Gastrocnemius medialis (tissue), 4 donors: ENCODE data around the gene ANAPC13.

Experiments
- CTCF ChIP-seq, 5 experiments: fragments of 450-650 bp in 3 of 5; fragments of 200-600 bp in 2 of 5; sonication (generic) in 2 of 5; IDR thresholded peaks in 4 of 5; conservative IDR thresholded peaks in 1 of 5; 1 replicate in 4 of 5; 2 replicates in 1 of 5; pipeline ENCODE4 v1.5.1; 2016 to 2019; ENCODE audit warnings: antibody characterized with exemption in 5 of 5, mild to moderate bottlenecking in 3 of 5, moderate library complexity in 3 of 5
- POLR2A ChIP-seq, 2 donors: fragments of 450-650 bp; IDR thresholded peaks; one replicate each; pipeline ENCODE4 v1.6.1; 2017; ENCODE audit warnings: antibody characterized with exemption in 2 of 2, mild to moderate bottlenecking in 2 of 2, moderate library complexity in 2 of 2

- TF ChIP-seq CTCF (IDR thresholded peaks at IDR 0.05 in 4 of 5, conservative IDR thresholded peaks at IDR 0.05 in 1 of 5): no peak
- TF ChIP-seq POLR2A (IDR thresholded peaks at IDR 0.05): no peak
These were observed 824 bp upstream of the ANAPC13 start for GRCh38 chr3:134486577-134487041.
